ENCODE measurements around the gene SIRPG. TPM values are rescaled to one million over a fixed set of nuclear protein-coding genes. Genes with fewer than 3 reads are reported as not detected.
A peak's percentile ranks its signal among the peaks of the same experiment; 100 is the strongest.
"Not testable (repeated sequence)": the region's sequence is repeated elsewhere in the genome, so short reads cannot be mapped to it uniquely, and the experiment has no call there.

The SIRPG gene
- total RNA-seq: 6.8 TPM

DNA sequence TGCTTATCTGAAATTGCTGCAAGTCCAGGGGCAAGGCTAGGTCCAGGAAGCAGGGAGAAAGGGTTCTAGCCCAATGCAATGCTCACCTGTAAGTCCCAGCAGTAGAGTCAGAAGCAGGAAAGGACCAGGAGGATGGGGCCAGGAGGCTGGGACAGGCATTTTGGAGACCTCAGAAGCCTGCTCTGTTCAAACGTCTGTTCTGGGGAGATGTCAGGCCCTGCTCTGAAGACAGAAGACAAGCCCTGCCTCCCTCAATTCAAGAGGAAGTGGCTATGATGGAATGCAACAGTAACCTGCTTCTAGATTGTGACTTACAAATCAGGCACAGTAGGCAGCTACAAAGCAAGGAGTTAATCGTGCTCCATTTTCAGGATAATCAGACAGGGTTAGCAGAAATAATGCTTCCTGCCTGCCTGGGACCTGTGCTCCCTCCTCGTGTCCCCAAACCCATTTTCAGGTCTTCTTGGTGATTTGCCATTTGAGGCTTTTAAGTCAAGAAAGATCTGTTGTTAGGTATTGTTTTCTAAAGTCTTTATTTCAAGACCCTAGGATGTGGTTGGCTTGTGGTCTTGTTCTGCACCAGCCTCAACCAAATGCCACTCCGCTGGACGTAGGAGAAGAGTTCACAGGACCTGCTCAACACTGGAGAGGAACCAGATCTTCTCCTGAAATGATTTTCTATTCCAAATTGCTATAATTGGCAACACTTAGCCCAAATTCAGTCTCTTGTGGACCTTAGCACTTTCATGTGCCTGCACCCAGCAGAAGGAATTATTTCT lies at the start of gene SIRPG:
TSS of gene SIRPG (minus strand) at position 224 of the 779 bp plus-strand sequence. CDS start at position 159, 65 bp downstream.
- peaks cover 41% of the 10 kb centered on the region for H3K4me1 ChIP-seq (ENCODE audit: insufficient read depth, low read length)
- no peaks in the 10 kb centered on the region for H3K9me3 ChIP-seq (ENCODE audit: low read depth, low read length)
- no peaks in the 10 kb centered on the region for H3K27me3 ChIP-seq (ENCODE audit: insufficient read depth, low read length)
- peak within 1 kb of the TSS; percentile 22 for H3K4me3 ChIP-seq (ENCODE audit: low read length)

- not testable (repeated sequence) for H3K4me3 ChIP-seq (ENCODE audit: low read length); H3K9me3 ChIP-seq (ENCODE audit: low read depth, low read length)
- peaks cover 25% of the 10 kb centered on the region for H3K4me1 ChIP-seq (ENCODE audit: insufficient read depth, low read length)
Observed at GRCh38 chr20:1706887-1707286, 49.3 kb upstream of the SIRPG start.

DNA sequence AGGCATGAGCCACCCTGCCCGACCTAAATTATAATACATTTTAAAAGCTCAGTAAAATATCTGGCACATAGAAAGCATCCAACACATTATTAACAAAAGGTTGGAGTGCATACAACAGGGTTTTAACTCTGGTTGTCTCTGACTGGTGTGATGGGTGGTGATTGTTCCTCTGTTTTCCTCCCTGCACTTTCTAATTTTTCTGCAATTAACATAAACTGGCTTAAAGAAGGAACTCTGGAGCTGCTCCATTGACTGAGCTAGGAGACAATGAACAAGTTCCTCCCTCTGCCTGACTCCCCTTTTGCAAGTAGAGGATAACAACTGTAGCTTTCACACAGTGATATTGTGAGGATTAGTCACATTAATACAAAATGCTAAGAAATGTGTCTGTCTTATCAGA lies 48.5 kb upstream of the SIRPG start:
- H3K27me3 ChIP-seq (ENCODE audit: insufficient read depth, low read length): no peaks in the 10 kb centered on the region
- H3K4me3 ChIP-seq (ENCODE audit: low read length): no peak overlapping the region
- peaks cover 29% of the 10 kb centered on the region for H3K4me1 ChIP-seq (ENCODE audit: insufficient read depth, low read length)
- H3K9me3 ChIP-seq (ENCODE audit: low read depth, low read length): no peaks in the 10 kb centered on the region

More at GRCh38 chr20:1706887-1707286, 49.3 kb upstream of the SIRPG start:
- H3K27me3 ChIP-seq (ENCODE audit: insufficient read depth, low read length): not testable (repeated sequence)

DNA sequence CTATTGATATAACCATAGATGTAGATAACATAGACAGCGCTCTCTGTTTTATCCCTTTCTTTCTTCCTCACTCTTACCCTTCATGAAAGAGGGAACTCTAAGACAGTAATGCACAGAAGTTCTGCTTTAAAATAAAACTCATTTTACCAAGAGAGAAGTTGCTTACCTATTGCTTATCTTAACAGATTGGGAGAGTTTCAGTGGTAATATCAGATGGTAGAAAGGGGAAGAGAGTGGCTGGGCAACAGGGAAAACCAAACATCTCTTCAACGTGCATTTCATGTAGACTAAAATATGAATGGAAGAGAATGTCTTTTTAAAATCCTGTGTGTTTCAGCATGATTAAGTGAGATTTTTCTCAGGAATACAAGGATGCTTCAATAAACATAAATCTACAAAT lies 45.3 kb upstream of the SIRPG start:
- Histone ChIP-seq H3K27me3 (ENCODE audit: insufficient read depth, low read length) (no peaks in the 10 kb centered on the region), H3K4me3 (ENCODE audit: low read length) (no peak overlapping the region), H3K9me3 (ENCODE audit: low read depth, low read length) (no peaks in the 10 kb centered on the region), H3K4me1 (ENCODE audit: insufficient read depth, low read length) (peaks cover 20% of the 10 kb centered on the region)

GRCh38 chr20:1702328-1702727 lies 44.7 kb upstream of the SIRPG start:
- peaks cover 15% of the 10 kb centered on the region for H3K4me1 ChIP-seq (ENCODE audit: insufficient read depth, low read length)
- H3K4me3 ChIP-seq (ENCODE audit: low read length): no peak overlapping the region
- H3K27me3 ChIP-seq (ENCODE audit: insufficient read depth, low read length): no peaks in the 10 kb centered on the region
- H3K9me3 ChIP-seq (ENCODE audit: low read depth, low read length): no peaks in the 10 kb centered on the region

- Histone ChIP-seq H3K4me1 (ENCODE audit: insufficient read depth, low read length) (peaks cover 20% of the 10 kb centered on the region), H3K27me3 (ENCODE audit: insufficient read depth, low read length) (no peaks in the 10 kb centered on the region), H3K4me3 (ENCODE audit: low read length) (no peak overlapping the region), H3K9me3 (ENCODE audit: low read depth, low read length) (no peaks in the 10 kb centered on the region)
Observed at GRCh38 chr20:1700990-1701389, 43.4 kb upstream of the SIRPG start.

GRCh38 chr20:1697592-1697991 lies 40.0 kb upstream of the SIRPG start:
- peaks cover 5% of the 10 kb centered on the region for H3K27me3 ChIP-seq (ENCODE audit: insufficient read depth, low read length)
- peaks cover 16% of the 10 kb centered on the region for H3K4me1 ChIP-seq (ENCODE audit: insufficient read depth, low read length)
- no peaks in the 10 kb centered on the region for H3K9me3 ChIP-seq (ENCODE audit: low read depth, low read length)
- H3K4me3 ChIP-seq (ENCODE audit: low read length): no peak overlapping the region

DNA sequence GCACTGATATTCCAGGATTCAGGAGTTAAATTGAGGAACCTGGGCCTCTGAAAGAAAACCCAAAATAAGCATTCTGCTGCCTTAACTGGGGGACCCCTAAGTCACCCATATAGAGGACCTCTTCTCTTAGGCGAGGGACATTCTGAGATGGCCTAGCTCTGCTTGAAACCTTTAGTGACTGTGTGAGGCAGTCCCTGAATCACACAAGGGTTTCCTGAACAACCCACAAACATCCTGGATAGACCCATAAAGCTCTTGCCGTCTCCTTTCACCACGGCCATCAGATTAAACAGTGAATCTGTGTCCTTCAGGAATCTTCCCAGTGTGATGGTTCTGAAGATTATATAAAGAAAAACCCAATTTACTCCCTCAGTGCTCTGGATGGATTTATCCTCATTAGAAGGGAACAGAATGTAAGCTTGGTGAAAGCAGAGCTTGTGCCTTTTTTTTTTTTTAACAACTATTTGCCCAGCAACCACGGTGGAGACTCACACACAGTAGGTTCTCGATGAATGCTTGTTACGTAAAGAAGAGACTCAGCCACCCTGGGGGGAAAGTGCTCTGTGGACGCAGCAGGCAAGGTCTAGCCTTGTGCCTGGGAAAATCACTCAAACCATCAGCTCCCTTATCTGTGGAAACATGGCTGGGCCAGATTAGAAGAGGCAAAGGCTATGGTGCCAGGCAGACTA lies 39.1 kb upstream of the SIRPG start:
- H3K4me1 ChIP-seq (ENCODE audit: insufficient read depth, low read length): peaks cover 9% of the 10 kb centered on the region
- H3K9me3 ChIP-seq (ENCODE audit: low read depth, low read length): no peaks in the 10 kb centered on the region

GRCh38 chr20:1694672-1695071 lies 37.1 kb upstream of the SIRPG start:
- peaks cover 5% of the 10 kb centered on the region for H3K4me1 ChIP-seq (ENCODE audit: insufficient read depth, low read length)
- peaks cover 5% of the 10 kb centered on the region for H3K27me3 ChIP-seq (ENCODE audit: insufficient read depth, low read length)
- no peak overlapping the region for H3K4me3 ChIP-seq (ENCODE audit: low read length)
- no peaks in the 10 kb centered on the region for H3K9me3 ChIP-seq (ENCODE audit: low read depth, low read length)

More for the DNA sequence above, 39.1 kb upstream of the SIRPG start:
- no peak overlapping the region for H3K4me3 ChIP-seq (ENCODE audit: low read length)
- H3K27me3 ChIP-seq (ENCODE audit: insufficient read depth, low read length): peaks cover 5% of the 10 kb centered on the region

DNA sequence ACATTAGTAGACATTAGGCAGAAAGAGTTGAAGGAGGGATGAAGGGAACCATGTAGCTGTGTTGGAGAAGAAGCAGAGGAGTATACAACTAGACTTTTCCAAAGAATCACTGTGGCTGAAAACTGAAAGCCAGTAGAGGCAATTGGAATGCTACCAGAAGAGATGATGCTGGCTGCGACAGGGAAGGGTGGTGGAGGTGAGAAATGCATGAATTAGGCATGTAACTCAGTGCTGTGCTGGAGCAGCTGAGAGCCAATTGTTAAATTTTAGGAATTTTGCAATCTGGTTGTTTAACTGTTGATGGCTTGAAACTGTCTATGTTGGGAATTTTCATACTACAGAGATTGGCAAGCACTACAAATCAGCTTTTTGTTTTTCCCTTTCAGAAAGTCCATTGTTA lies 35.8 kb upstream of the SIRPG start:
- Histone ChIP-seq H3K4me1 (ENCODE audit: insufficient read depth, low read length) (peaks cover 5% of the 10 kb centered on the region), H3K27me3 (ENCODE audit: insufficient read depth, low read length) (peaks cover 5% of the 10 kb centered on the region), H3K4me3 (ENCODE audit: low read length) (no peak overlapping the region), H3K9me3 (ENCODE audit: low read depth, low read length) (no peaks in the 10 kb centered on the region)

DNA sequence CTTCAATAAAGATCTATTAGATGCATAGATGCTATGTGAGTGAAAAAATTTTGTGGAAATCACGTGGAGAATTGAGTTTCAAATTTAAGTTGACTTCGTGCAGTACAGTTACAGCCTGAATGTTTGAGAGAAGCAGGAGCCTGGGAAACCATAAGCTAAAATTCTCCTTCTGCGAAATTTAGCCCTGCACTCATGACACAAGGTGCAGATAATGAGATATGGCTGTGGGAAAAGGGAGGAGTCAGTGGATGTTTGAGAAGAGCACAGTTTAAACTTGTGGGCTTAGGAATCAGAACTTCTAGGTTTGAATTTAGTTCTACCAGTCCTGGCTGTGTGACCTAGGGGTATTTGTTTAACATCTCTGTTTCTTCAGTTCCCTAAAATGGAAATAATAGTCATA lies 32.1 kb upstream of the SIRPG start:
- peaks cover 5% of the 10 kb centered on the region for H3K27me3 ChIP-seq (ENCODE audit: insufficient read depth, low read length)
- peaks cover 6% of the 10 kb centered on the region for H3K4me1 ChIP-seq (ENCODE audit: insufficient read depth, low read length)
- H3K4me3 ChIP-seq (ENCODE audit: low read length): no peak overlapping the region
- H3K9me3 ChIP-seq (ENCODE audit: low read depth, low read length): no peaks in the 10 kb centered on the region

- Histone ChIP-seq H3K27me3 (ENCODE audit: insufficient read depth, low read length) (peaks cover 5% of the 10 kb centered on the region), H3K9me3 (ENCODE audit: low read depth, low read length) (no peaks in the 10 kb centered on the region), H3K4me1 (ENCODE audit: insufficient read depth, low read length) (peaks cover 6% of the 10 kb centered on the region), H3K4me3 (ENCODE audit: low read length) (no peak overlapping the region)
Observed at GRCh38 chr20:1688886-1689538, 31.4 kb upstream of the SIRPG start.

GRCh38 chr20:1687053-1687452 lies 29.5 kb upstream of the SIRPG start:
- H3K9me3 ChIP-seq (ENCODE audit: low read depth, low read length): peaks cover 5% of the 10 kb centered on the region
- no peaks in the 10 kb centered on the region for H3K27me3 ChIP-seq (ENCODE audit: insufficient read depth, low read length)
- H3K4me1 ChIP-seq (ENCODE audit: insufficient read depth, low read length): peaks cover 6% of the 10 kb centered on the region
- no peak overlapping the region for H3K4me3 ChIP-seq (ENCODE audit: low read length)

- H3K4me1 ChIP-seq (ENCODE audit: insufficient read depth, low read length): peaks cover 8% of the 10 kb centered on the region
- H3K9me3 ChIP-seq (ENCODE audit: low read depth, low read length): peaks cover 5% of the 10 kb centered on the region
- no peaks in the 10 kb centered on the region for H3K27me3 ChIP-seq (ENCODE audit: insufficient read depth, low read length)
- H3K4me3 ChIP-seq (ENCODE audit: low read length): peak overlapping the region; percentile 13
Observed at GRCh38 chr20:1686151-1686748, 28.7 kb upstream of the SIRPG start.

All from mononuclear cell (primary cell).